PC-3 (cell line): Measurements from ENCODE around the gene SERPINE2. TPM values are rescaled to one million over a fixed set of nuclear protein-coding genes. Genes with fewer than 3 reads are reported as not detected.

Experiments used
- ATAC-seq: fragments of 200-7000 bp; cut with Tn5 transposase; 2 replicates; pipeline ENCODE4 v1.9.1; 2020; ENCODE audit warnings: mild to moderate bottlenecking, moderate library complexity
- BruUV-seq: library from RNA; stranded (reverse); fragments of 400-500 nt; replicated peaks from 2 replicates; lab custom pipeline; 2021; lab: Mats Ljungman, UMichigan
- CTCF ChIA-PET: fragments of 300-600 bp; sonication (Branson Sonifier 250); formaldehyde crosslinking; loops from one replicate; lab custom pipeline; 2022; ENCODE audit warnings: antibody characterized with exemption; lab: Charles Lee
- POLR2A ChIA-PET: fragments of 300-600 bp; sonication (Branson Sonifier 250); formaldehyde crosslinking; loops from one replicate; lab custom pipeline; 2022; ENCODE audit warnings: antibody characterized with exemption; ENCODE audit not compliant: unreplicated experiment; lab: Charles Lee
- DNase-seq: peaks from one replicate; pipeline ENCODE4 v3.0.0-alpha.2; 2015
- H2AFZ ChIP-seq: fragments of 300-600 bp; sonication (generic); 2 replicates; pipeline ENCODE4 v1.6.0; 2016; ENCODE audit warnings: antibody characterized with exemption, low read length
- H3F3A ChIP-seq: fragments of 300-600 bp; sonication (generic); one replicate; pipeline ENCODE4 v1.6.0; 2017; ENCODE audit warnings: antibody characterized with exemption, low read length, control low read depth, mild to moderate bottlenecking; ENCODE audit not compliant: unreplicated experiment
- H3K27ac ChIP-seq: fragments of 300-600 bp; sonication (generic); 2 replicates; pipeline ENCODE4 v1.5.1; 2016; ENCODE audit warnings: mild to moderate bottlenecking, low read length
- H3K27me3 ChIP-seq: fragments of 300-600 bp; sonication (generic); 2 replicates; pipeline ENCODE4 v1.6.1; 2016; ENCODE audit warnings: low read length, mixed read lengths
- H3K36me3 ChIP-seq: fragments of 300-600 bp; sonication (generic); 2 replicates; pipeline ENCODE4 v1.6.1; 2016; ENCODE audit warnings: low read depth, mixed run types, low read length, mixed read lengths
- H3K4me1 ChIP-seq: fragments of 300-600 bp; sonication (generic); 2 replicates; pipeline ENCODE4 v1.5.1; 2016; ENCODE audit warnings: low read length; ENCODE audit not compliant: insufficient read depth
- H3K4me2 ChIP-seq: fragments of 300-600 bp; sonication (generic); 2 replicates; pipeline ENCODE4 v1.6.0; 2016; ENCODE audit warnings: low read length
- H3K4me3 ChIP-seq: fragments of 300-600 bp; sonication (generic); 2 replicates; pipeline ENCODE4 v1.5.1; 2016; ENCODE audit warnings: mild to moderate bottlenecking, low read length, mixed read lengths
- H3K79me2 ChIP-seq: fragments of 300-600 bp; sonication (generic); 2 replicates; pipeline ENCODE4 v1.6.1; 2017; ENCODE audit warnings: low read length, mixed read lengths
- H3K9ac ChIP-seq: fragments of 300-600 bp; sonication (generic); 2 replicates; pipeline ENCODE4 v1.6.0; 2016; ENCODE audit warnings: mild to moderate bottlenecking, low read length
- H3K9me2 ChIP-seq: fragments of 300-600 bp; sonication (generic); replicated peaks from 2 replicates; pipeline ENCODE4 v1.6.1; 2016; ENCODE audit warnings: mixed run types, low read length, mixed read lengths
- H3K9me3 ChIP-seq: fragments of 300-600 bp; sonication (generic); 2 replicates; pipeline ENCODE4 v1.6.1; 2016; ENCODE audit warnings: low read length, mixed read lengths
- H4K20me1 ChIP-seq: fragments of 300-600 bp; sonication (generic); 2 replicates; pipeline ENCODE4 v1.6.1; 2016; ENCODE audit warnings: low read length, mixed read lengths
- EZH2 ChIP-seq: fragments of 300-600 bp; sonication (generic); IDR thresholded peaks from one replicate; pipeline ENCODE4 v1.6.1; 2017; ENCODE audit warnings: antibody characterized with exemption, mild to moderate bottlenecking, low read length; ENCODE audit not compliant: unreplicated experiment
- EZH2phosphoT487 ChIP-seq: fragments of 300-600 bp; sonication (generic); IDR thresholded peaks from 2 replicates; pipeline ENCODE4 v1.6.1; 2018; ENCODE audit warnings: mild to moderate bottlenecking, antibody characterized with exemption, low read length, borderline replicate concordance
- intact Hi-C: fragments of 100-400 bp; cut with micrococcal nuclease; formaldehyde crosslinking; loops from 2 replicates; pipeline ENCODE4 v1.9.0; 2023
- total RNA-seq: library from RNA; depleted of rRNA; stranded (reverse); fragments of >200 nt; gene quantifications from 2 replicates; pipeline ENCODE4 v1.2.3, GENCODE V29; 2014
- TF ChIP-seq, protein P1 (sequence below): fragments of 300-600 bp; sonication (generic); conservative IDR thresholded peaks from 2 replicates; pipeline ENCODE4 v1.5.1; 2017; ENCODE audit warnings: antibody characterized with exemption, low read depth, mild to moderate bottlenecking, low read length

The SERPINE2 gene
- total RNA-seq, 1 experiment from 2014 or later = 17.1 TPM

DNA sequence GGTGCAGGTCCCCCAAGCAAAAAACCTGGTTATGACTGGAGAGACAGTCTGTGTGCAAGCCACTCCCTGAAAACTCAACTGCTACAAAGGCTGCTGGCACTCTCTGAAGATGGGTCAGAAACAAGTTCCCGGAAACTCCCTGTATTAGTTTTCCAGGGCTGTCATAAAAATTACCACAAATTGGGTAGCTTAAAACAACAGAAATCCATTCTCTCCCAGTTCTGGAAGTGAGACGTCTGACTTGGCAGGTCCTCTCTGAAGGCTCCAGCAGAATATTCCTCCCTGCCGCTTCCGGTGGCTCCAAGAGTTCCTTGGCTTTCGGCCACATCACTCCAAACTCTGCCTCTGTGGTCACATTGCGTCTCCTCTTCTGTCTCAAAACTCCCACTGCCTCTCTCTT is 30.1 kb upstream of the SERPINE2 start:
- no TSS peak for BruUV-seq
- intact Hi-C loops = no loop called here

DNA sequence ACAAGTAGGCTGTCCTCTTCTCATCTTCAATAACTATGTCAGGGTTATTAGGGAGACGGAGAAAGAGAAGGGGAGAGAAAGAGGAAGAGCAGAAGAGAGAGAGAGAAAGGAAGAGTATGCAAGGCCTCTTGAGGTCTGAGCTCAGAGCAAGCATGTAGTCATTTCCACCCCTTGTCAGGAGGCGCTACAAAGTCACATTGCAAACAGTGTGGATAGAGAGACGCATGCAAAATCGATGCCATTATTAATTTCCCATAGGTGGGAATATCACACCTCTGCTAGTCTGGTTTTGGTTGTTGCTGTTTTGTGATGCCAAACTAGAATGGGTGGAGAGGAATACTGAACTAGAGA is 24.2 kb upstream of the SERPINE2 start:
- Histone ChIP-seq H3K9me3 (no peaks in the 10 kb centered on the region), H3K27ac (no peak overlapping the region), H3F3A (no peaks in the 10 kb centered on the region), H3K4me2 (no peak overlapping the region), H3K79me2 (no peaks in the 10 kb centered on the region), H3K27me3 (no peaks in the 10 kb centered on the region), H4K20me1 (no peaks in the 10 kb centered on the region), H3K4me1 (no peaks in the 10 kb centered on the region), H2AFZ (no peak overlapping the region), H3K9me2 (no peaks in the 10 kb centered on the region), H3K4me3 (no peak overlapping the region), H3K36me3 (no peaks in the 10 kb centered on the region), H3K9ac (no peak overlapping the region)
- ATAC-seq (no peak), DNase-seq (no peak)
- ChIA-PET CTCF (interaction anchor here (1.3 kb wide), 1 partner anchor 93 kb away, joined by 4 read pairs; no protein-coding TSS in a partner anchor), POLR2A (interaction anchor here (0.6 kb wide), 1 partner anchor 127 kb away, joined by 22 read pairs; no protein-coding TSS in a partner anchor)
- BruUV-seq = no TSS peak
- TF ChIP-seq, protein P1, sequence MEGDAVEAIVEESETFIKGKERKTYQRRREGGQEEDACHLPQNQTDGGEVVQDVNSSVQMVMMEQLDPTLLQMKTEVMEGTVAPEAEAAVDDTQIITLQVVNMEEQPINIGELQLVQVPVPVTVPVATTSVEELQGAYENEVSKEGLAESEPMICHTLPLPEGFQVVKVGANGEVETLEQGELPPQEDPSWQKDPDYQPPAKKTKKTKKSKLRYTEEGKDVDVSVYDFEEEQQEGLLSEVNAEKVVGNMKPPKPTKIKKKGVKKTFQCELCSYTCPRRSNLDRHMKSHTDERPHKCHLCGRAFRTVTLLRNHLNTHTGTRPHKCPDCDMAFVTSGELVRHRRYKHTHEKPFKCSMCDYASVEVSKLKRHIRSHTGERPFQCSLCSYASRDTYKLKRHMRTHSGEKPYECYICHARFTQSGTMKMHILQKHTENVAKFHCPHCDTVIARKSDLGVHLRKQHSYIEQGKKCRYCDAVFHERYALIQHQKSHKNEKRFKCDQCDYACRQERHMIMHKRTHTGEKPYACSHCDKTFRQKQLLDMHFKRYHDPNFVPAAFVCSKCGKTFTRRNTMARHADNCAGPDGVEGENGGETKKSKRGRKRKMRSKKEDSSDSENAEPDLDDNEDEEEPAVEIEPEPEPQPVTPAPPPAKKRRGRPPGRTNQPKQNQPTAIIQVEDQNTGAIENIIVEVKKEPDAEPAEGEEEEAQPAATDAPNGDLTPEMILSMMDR = no peak
- intact Hi-C loops = no loop called here

More for the DNA sequence above, 30.1 kb upstream of the SERPINE2 start:
- Histone ChIP-seq H3K36me3 (no peaks in the 10 kb centered on the region), H3K27me3 (no peaks in the 10 kb centered on the region), H3K79me2 (no peaks in the 10 kb centered on the region), H4K20me1 (no peaks in the 10 kb centered on the region), H3K9ac (no peak overlapping the region), H3F3A (no peaks in the 10 kb centered on the region), H3K4me2 (no peak overlapping the region), H3K4me1 (no peaks in the 10 kb centered on the region), H3K9me3 (no peaks in the 10 kb centered on the region), H3K9me2 (no peaks in the 10 kb centered on the region), H2AFZ (no peak overlapping the region), H3K4me3 (no peak overlapping the region), H3K27ac (no peak overlapping the region)
- ChIA-PET POLR2A (no interaction called here), CTCF (no interaction called here)
- TF ChIP-seq, protein P1 = no peak
- TF ChIP-seq EZH2 = no peak
- TF ChIP-seq EZH2phosphoT487 = no peak
- ATAC-seq = no peak
- DNase-seq = no peak

DNA sequence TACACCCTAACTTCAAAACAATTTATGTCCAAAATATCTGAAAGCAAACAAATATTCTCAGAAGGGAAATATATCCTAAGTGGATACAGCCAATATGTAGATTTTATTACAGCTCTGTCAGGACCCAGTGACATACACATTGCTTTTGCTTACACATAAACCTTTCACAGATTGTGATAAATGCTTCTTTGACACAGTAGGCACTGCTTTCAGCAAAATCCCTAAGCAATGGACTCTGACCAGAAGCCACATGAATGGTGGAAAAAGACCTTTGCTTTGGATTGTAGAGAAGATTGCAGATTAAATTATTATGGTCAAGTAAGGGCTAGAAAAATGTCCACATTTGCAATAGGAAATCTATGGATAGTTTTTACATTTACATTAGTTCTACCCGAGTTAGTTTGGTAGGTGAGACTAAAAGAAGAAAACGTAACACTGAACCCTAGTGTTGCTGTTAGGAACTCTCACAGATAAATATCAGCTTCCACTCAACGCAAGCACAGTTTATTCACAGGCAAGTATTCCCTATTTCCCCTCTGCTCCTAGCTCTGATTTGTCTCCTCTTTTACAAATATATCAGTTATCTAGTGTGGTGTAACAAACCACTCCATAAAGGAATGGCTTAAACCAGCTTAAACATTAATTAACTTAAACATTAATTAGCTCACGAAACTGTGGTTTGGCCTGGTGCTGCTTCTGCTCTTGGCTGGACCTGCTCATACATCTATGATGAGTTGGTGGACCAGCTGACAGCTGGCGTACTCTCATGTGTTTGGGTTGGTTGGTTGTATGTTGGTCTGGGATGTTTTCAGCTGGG is 23.6 kb upstream of the SERPINE2 start:
- no peaks in the 10 kb centered on the region for H3K9me2 ChIP-seq
- no peaks in the 10 kb centered on the region for H3F3A ChIP-seq
- no peak overlapping the region for H3K27ac ChIP-seq
- no peaks in the 10 kb centered on the region for H4K20me1 ChIP-seq
- no peaks in the 10 kb centered on the region for H3K9me3 ChIP-seq
- H2AFZ ChIP-seq = no peak overlapping the region
- H3K9ac ChIP-seq = no peak overlapping the region
- intact Hi-C loops = no loop called here
- H3K79me2 ChIP-seq = no peaks in the 10 kb centered on the region
- DNase-seq (no peak), ATAC-seq (no peak)
- no peak overlapping the region for H3K4me3 ChIP-seq
- no peak for TF ChIP-seq EZH2
- TF ChIP-seq, protein P1 = peak; percentile 19; the same call in 1 of the 2 replicates
- TF ChIP-seq EZH2phosphoT487 = no peak
- CTCF ChIA-PET = interaction anchor here (1.3 kb wide), 1 partner anchor 92 kb away, joined by 4 read pairs; no protein-coding TSS in a partner anchor
- H3K36me3 ChIP-seq = no peaks in the 10 kb centered on the region
- no peaks in the 10 kb centered on the region for H3K27me3 ChIP-seq
- H3K4me1 ChIP-seq = no peaks in the 10 kb centered on the region
- BruUV-seq = no TSS peak
- H3K4me2 ChIP-seq = no peak overlapping the region
- POLR2A ChIA-PET = no interaction called here
